Stimulated activated effector memory CD8-positive, alpha-beta T cell treated with anti-CD3 and anti-CD28 coated beads, Interleukin-12 subunit alpha, Interleukin-12 subunit beta, amount 100 ng/mL, for 72 hours (primary cell): ENCODE data around the gene CRYBG1.
"Not testable (repeated sequence)": the region's sequence is repeated elsewhere in the genome, so short reads cannot be mapped to it uniquely, and the experiment has no call there.

Experiments
- ATAC-seq: fragments of 150-1000 bp; cut with Tn5 transposase; 2 replicates; pipeline ENCODE4 v1.10.0; 2021
- DNase-seq, 2 donors: peaks; one replicate each; pipeline ENCODE4 v3.0.0; 2021 to 2022; ENCODE audit warnings: low spot score in 2 of 2
- H3K27ac Mint-ChIP-seq: one replicate; pipeline ENCODE4 v1.8.0; 2022; ENCODE audit warnings: mild to moderate bottlenecking, mixed read lengths
- H3K36me3 Mint-ChIP-seq: one replicate; pipeline ENCODE4 v1.8.0; 2022; ENCODE audit warnings: mild to moderate bottlenecking, mixed read lengths
- H3K4me1 Mint-ChIP-seq: one replicate; pipeline ENCODE4 v1.8.0; 2022; ENCODE audit warnings: mixed read lengths
- H3K4me3 Mint-ChIP-seq: one replicate; pipeline ENCODE4 v1.8.0; 2022; ENCODE audit warnings: mild to moderate bottlenecking, mixed read lengths
- H3K9me3 Mint-ChIP-seq: one replicate; pipeline ENCODE4 v1.8.0; 2022; ENCODE audit warnings: mixed read lengths

Gene CRYBG1

DNA sequence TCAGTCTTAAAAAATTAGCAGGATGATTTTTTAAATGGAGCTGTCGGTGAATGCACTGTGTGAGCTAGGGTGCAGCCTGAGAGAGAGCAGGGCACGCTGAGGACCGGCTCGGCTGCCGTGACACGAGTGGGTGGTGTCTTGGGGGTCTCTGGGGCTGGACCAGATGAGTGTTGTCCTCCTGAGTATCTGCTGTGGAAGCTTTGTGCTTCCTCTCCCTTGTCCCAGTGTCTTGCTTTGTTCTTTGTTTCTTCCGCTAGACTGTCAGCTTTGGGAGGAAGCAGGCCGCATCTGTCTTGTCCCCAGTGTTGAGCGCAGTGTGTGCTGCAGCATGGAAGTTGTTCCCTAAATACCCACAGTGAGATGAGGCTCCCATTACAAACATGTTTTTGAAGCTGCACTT is 179.4 kb downstream of the CRYBG1 start:
- no peak overlapping the region for H3K27ac Mint-ChIP-seq
- ATAC-seq (no peak), DNase-seq (no peak)
- peaks cover 47% of the 10 kb centered on the region for H3K4me1 Mint-ChIP-seq
- peaks cover 95% of the 10 kb centered on the region for H3K36me3 Mint-ChIP-seq
- no peak overlapping the region for H3K4me3 Mint-ChIP-seq
- H3K9me3 Mint-ChIP-seq, result no peaks in the 10 kb centered on the region

- Mint-ChIP-seq H3K4me1 (peaks cover 45% of the 10 kb centered on the region), H3K27ac (no peak overlapping the region), H3K36me3 (peaks cover 95% of the 10 kb centered on the region), H3K4me3 (no peak overlapping the region), H3K9me3 (no peaks in the 10 kb centered on the region)
- no peak for ATAC-seq
- no peak for DNase-seq
Observed at GRCh38 chr6:106540432-106540831, 179.9 kb downstream of the CRYBG1 start.

DNA sequence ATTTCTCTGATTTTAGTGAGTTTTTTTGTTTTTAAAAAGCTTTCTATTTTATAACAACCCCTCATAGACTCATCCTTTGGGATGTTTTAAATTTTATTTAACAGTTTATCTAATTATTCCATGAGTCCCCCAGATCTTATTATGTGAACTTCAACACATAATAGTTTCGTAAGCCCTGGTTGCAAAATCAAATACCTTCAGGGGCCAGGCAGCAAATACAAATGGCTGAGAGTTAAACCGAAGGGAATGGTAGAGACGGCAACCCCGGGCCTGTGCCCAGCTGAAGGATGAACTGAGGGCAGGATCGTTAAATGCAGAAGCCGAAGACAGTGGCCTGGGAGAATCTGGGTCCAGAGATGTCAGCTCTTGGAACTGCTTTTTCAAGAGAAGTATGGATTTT is 180.4 kb downstream of the CRYBG1 start:
- H3K4me1 Mint-ChIP-seq, result peaks cover 48% of the 10 kb centered on the region
- H3K9me3 Mint-ChIP-seq, result no peaks in the 10 kb centered on the region
- no peak overlapping the region for H3K27ac Mint-ChIP-seq
- DNase-seq (no peak), ATAC-seq (no peak)
- no peak overlapping the region for H3K4me3 Mint-ChIP-seq
- peaks cover 98% of the 10 kb centered on the region for H3K36me3 Mint-ChIP-seq

- H3K4me1 Mint-ChIP-seq, result peaks cover 37% of the 10 kb centered on the region
- peaks cover 100% of the 10 kb centered on the region for H3K36me3 Mint-ChIP-seq
- H3K27ac Mint-ChIP-seq, result peak overlapping the region; percentile 95
- ATAC-seq (peak; percentile 97), DNase-seq (no peak)
- peak overlapping the region; percentile 30 for H3K4me3 Mint-ChIP-seq
- no peaks in the 10 kb centered on the region for H3K9me3 Mint-ChIP-seq
Observed at GRCh38 chr6:106546261-106546690, 185.8 kb downstream of the CRYBG1 start.

GRCh38 chr6:106546691-106547414 is 186.3 kb downstream of the CRYBG1 start:
- Mint-ChIP-seq H3K9me3 (no peaks in the 10 kb centered on the region), H3K36me3 (peaks cover 100% of the 10 kb centered on the region), H3K4me3 (peak overlapping the region; percentile 30), H3K4me1 (peaks cover 37% of the 10 kb centered on the region), H3K27ac (peak overlapping the region; percentile 95)
- no peak for DNase-seq
- ATAC-seq, result peak; percentile 95

DNA sequence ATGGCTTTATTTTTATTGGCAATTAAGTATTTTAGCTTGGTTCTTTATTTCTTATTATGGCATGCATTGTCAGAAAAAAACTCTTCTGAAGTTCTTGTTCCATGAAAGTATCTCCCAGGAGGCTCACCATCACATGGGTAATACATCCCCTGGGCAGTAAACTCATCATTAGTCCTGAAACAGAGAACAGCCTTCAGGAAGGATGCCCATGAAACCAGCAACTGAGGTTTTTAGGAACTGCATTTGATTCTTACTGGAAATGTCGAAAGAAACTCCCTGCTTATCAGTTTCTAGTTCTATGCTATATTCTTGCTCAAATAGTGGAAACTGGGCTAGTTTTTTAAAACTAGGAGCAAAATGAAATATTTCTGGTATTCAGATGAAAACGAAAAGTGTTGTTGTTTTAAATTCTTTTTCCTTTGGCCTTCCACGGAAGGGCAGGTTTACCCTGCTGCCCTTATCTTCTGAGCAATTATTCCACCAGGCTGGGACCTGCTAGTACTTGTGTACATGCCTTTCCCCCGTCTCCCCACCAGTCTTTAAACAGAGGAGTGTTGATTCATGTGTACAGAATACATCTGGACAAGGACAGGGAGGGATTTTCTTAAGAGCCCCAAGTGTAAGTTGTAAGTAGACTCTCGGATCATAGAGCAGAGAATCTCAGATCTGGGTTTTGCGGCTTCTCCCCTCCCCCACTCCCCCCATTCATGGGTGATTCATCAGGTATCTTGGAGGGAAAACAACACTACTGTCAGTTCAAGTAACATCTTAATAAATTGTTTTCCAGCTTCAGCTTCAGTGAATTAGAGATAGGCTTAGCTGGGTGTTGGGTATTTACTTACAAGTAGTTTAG is 187.3 kb downstream of the CRYBG1 start:
- Mint-ChIP-seq H3K9me3 (no peaks in the 10 kb centered on the region), H3K36me3 (peaks cover 100% of the 10 kb centered on the region), H3K4me1 (peaks cover 40% of the 10 kb centered on the region), H3K27ac (peak overlapping the region; percentile 95), H3K4me3 (no peak overlapping the region)
- ATAC-seq (no peak), DNase-seq (no peak)

DNA sequence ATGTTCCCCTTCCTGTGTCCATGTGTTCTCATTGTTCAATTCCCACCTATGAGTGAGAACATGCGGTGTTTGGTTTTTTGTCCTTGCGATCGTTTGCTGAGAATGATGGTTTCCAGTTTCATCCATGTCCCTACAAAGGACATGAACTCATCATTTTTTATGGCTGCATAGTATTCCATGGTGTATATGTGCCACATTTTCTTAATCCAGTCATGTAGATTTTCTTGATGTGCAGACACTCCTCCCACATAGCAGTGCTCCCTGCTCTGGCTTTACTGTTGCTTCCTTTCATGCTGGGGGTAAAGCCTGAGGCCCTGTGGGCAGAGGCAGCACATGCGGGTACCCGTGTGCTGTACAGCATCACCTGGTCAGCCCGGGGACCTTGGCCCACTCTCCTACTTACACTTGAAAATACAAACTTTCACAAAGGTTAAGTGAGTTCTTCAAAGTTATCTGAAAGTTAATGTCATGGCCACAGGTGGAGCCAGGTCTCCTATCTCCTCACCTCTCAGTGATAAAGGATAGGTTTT is 188.5 kb downstream of the CRYBG1 start:
- Mint-ChIP-seq H3K36me3 (peaks cover 100% of the 10 kb centered on the region), H3K27ac (peak overlapping the region; percentile 74), H3K4me1 (peaks cover 52% of the 10 kb centered on the region)
- H3K4me3 Mint-ChIP-seq, ATAC-seq, DNase-seq, H3K9me3 Mint-ChIP-seq: not testable (repeated sequence)

DNA sequence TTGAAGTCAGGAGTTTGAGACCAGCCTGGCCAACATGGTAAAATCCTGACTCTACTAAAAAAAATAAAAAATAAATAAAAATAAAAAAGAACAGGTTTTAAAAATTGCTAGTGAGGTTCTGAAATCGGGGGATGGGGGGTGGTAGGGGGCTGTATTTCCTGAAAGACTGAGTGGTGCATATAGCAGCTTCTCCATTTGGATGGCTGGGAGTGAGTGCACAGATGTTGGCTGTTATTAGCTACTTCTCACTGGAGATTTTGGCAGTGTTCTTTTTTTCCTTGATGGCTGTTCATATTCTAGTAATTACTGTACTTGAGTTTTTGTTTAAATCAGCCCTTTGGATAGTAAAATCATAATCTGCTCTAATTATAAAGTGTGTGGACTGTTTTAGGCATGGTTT is 189.0 kb downstream of the CRYBG1 start:
- ATAC-seq, result no peak
- peaks cover 100% of the 10 kb centered on the region for H3K36me3 Mint-ChIP-seq
- peak overlapping the region; percentile 74 for H3K27ac Mint-ChIP-seq
- peaks cover 53% of the 10 kb centered on the region for H3K4me1 Mint-ChIP-seq
- H3K9me3 Mint-ChIP-seq, result no peaks in the 10 kb centered on the region
- no peak overlapping the region for H3K4me3 Mint-ChIP-seq
- DNase-seq, result no peak

GRCh38 chr6:106551155-106551554 is 190.6 kb downstream of the CRYBG1 start:
- DNase-seq, result no peak
- Mint-ChIP-seq H3K4me3 (no peak overlapping the region), H3K9me3 (no peaks in the 10 kb centered on the region), H3K4me1 (peaks cover 43% of the 10 kb centered on the region), H3K27ac (no peak overlapping the region), H3K36me3 (peaks cover 100% of the 10 kb centered on the region)
- ATAC-seq, result no peak

- H3K9me3 Mint-ChIP-seq, result no peaks in the 10 kb centered on the region
- peak; percentile 97 for ATAC-seq
- peaks cover 23% of the 10 kb centered on the region for H3K4me1 Mint-ChIP-seq
- peak overlapping the region; percentile 86 for H3K27ac Mint-ChIP-seq
- H3K36me3 Mint-ChIP-seq, result peaks cover 100% of the 10 kb centered on the region
- DNase-seq, result no peak
- H3K4me3 Mint-ChIP-seq, result no peak overlapping the region
Observed at GRCh38 chr6:106553440-106553839, 192.9 kb downstream of the CRYBG1 start.

DNA sequence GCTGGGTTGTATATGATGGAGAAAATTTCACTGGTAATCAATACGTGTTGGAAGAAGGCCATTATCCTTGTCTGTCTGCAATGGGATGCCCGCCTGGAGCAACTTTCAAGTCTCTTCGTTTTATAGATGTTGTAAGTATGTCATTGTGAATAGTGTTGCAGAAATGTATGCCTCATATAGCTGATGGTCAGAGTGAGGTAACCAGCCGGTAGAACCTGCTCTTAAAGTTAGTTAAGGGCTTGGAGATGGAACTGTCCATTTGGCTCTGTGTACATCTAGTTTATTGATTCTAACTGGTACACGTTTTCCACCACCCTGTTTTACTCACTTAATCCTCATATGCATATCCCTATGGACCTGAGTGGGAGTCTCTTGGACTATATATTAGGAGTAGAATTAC is 195.2 kb downstream of the CRYBG1 start:
- ATAC-seq, result no peak
- Mint-ChIP-seq H3K4me1 (peaks cover 16% of the 10 kb centered on the region), H3K4me3 (no peak overlapping the region), H3K27ac (peak overlapping the region; percentile 86), H3K36me3 (peaks cover 100% of the 10 kb centered on the region), H3K9me3 (no peaks in the 10 kb centered on the region)
- DNase-seq, result no peak

GRCh38 chr6:106556368-106556960 is 195.9 kb downstream of the CRYBG1 start:
- no peak for DNase-seq
- H3K27ac Mint-ChIP-seq, result peak overlapping the region; percentile 86
- H3K4me1 Mint-ChIP-seq, result peaks cover 23% of the 10 kb centered on the region
- H3K4me3 Mint-ChIP-seq, result no peak overlapping the region
- peaks cover 100% of the 10 kb centered on the region for H3K36me3 Mint-ChIP-seq
- no peaks in the 10 kb centered on the region for H3K9me3 Mint-ChIP-seq
- no peak for ATAC-seq

GRCh38 chr6:106557837-106558236 is 197.3 kb downstream of the CRYBG1 start:
- Mint-ChIP-seq H3K4me3 (no peak overlapping the region), H3K27ac (peak overlapping the region; percentile 73), H3K36me3 (peaks cover 100% of the 10 kb centered on the region), H3K4me1 (peaks cover 20% of the 10 kb centered on the region), H3K9me3 (no peaks in the 10 kb centered on the region)
- ATAC-seq (no peak), DNase-seq (no peak)

DNA sequence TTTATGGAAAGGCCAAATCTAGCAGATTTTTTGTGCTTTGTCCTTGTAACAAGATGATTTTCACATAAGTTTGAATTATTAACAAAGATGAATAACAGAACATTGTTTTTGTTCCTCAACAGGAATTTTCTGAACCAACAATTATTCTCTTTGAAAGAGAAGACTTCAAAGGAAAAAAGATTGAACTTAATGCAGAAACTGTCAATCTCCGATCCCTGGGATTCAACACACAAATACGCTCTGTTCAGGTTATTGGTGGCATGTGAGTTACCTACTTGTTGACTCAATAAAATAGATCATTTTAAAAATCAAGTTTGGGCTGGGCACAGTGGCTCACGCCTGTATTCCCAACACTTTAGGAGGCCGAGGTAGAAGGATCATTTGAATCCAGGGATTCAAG is 197.8 kb downstream of the CRYBG1 start:
- ATAC-seq (no peak), DNase-seq (no peak)
- Mint-ChIP-seq H3K27ac (peak overlapping the region; percentile 73), H3K36me3 (peaks cover 100% of the 10 kb centered on the region), H3K4me1 (peaks cover 15% of the 10 kb centered on the region), H3K4me3 (no peak overlapping the region), H3K9me3 (no peaks in the 10 kb centered on the region)

DNA sequence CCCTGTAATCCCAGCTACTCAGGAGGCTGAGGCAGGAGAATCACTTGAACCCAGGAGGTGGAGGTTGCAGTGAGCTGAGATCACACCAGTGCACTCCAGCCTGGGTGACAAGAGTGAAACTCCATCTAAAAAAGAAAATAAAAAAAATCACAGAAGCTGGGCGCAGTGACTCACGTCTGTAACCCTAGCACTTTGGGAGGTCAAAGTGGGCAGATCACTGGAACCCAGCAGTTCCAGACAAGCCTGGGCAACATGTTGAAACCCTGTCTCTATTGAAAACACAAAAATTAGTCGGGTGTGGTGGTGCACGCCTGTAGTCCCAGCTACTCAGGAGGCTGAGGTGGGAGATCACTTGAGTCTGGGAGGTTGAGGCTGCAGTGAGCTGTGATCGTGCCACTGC is 199.1 kb downstream of the CRYBG1 start:
- not testable (repeated sequence) for H3K9me3 Mint-ChIP-seq, H3K4me3 Mint-ChIP-seq, H3K4me1 Mint-ChIP-seq, DNase-seq, ATAC-seq
- H3K27ac Mint-ChIP-seq, result peak overlapping the region; percentile 52
- H3K36me3 Mint-ChIP-seq, result peaks cover 100% of the 10 kb centered on the region
